ENCODE data around the gene HOXB3. TPM values are rescaled to one million over a fixed set of nuclear protein-coding genes. Genes with fewer than 3 reads are reported as not detected.

The HOXB3 gene
- total and polyA plus RNA-seq, 2 of the 13 experiments (the other 11 are each of a cell fraction or from before 2014, with no cell fraction given) = not detected

DNA sequence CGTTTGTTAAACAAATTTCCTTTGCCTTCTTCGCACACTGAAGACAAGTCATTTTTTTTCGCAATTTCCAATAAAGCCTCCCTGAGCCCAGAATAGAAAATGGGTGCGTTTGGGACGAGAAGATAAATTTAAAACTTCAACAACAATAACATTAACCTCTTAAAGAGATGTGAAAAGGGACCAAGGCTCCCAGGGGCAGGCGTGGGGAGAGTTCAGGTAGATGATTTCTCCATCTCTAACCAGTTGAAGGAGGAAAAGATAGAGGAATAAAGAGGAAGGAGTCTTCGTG lies 10.6 kb downstream of the HOXB3 start:
- BruUV-seq (replicated peaks) = no TSS peak
- DNase-seq (ENCODE audit: low spot score) (no peak), FAIRE-seq (no peak), ATAC-seq (no peak)
- ChIA-PET CTCF (ENCODE audit: low intra/inter-chr PET ratio, low total read pairs) (no interaction called here), POLR2A (no interaction called here)
- Histone ChIP-seq H2AFZ (ENCODE audit: low read length) (no peak overlapping the region), H3K36me3 (replicated peaks in 1 of 2; ENCODE audit: control insufficient read depth in 1 of 2, insufficient read depth in 2 of 2, low read length in 2 of 2) (no peaks in the 10 kb centered on the region), H3K27ac (ENCODE audit: extremely low read length, insufficient read depth, low read length) (no peak overlapping the region), H3K4me1 (ENCODE audit: insufficient read depth, low read length) (no peaks in the 10 kb centered on the region), H3K9ac (ENCODE audit: insufficient read depth, low read depth, low read length) (no peak overlapping the region), H4K20me1 (ENCODE audit: insufficient read depth, low read length) (peaks cover 3% of the 10 kb centered on the region; the same call in 1 of the 2 replicates), H3K9me3 (ENCODE audit: low read length) (no peaks in the 10 kb centered on the region), H3K4me2 (ENCODE audit: low read depth, low read length) (no peak overlapping the region), H3K4me3 (replicated peaks in 1 of 3; ENCODE audit: insufficient read depth in 1 of 3, low read depth in 2 of 3, low read length in 3 of 3) (no peak overlapping the region), H3K27me3 (ENCODE audit: control insufficient read depth in 1 of 2, insufficient read depth in 2 of 2, low read length in 2 of 2) (peaks cover 31 to 89% of the 10 kb centered on the region in 2 experiments), H3K79me2 (ENCODE audit: insufficient read depth, low read length) (no peaks in the 10 kb centered on the region)
- in situ Hi-C loops (cut with HindIII; ENCODE audit: extremely low pct_ligation_motif_present, low pct_unique_long_range_greater_than_20kb) (no loop called here), intact Hi-C loops (cut with micrococcal nuclease; ENCODE audit: unreplicated experiment) (no loop called here)
- TF ChIP-seq KAT7 (CRISPR knock-in tag; IDR thresholded peaks at IDR 0.05; ENCODE audit: borderline replicate concordance) (no peak), GATAD2A (CRISPR knock-in tag; IDR thresholded peaks at IDR 0.05) (no peak), SP4 (CRISPR knock-in tag; IDR thresholded peaks at IDR 0.05) (no peak), PCBP2 (optimal IDR thresholded peaks at IDR 0.05; ENCODE audit: low read depth, low read length, poor library complexity, severe bottlenecking) (no peak), ZNF788 (CRISPR knock-in tag; IDR thresholded peaks at IDR 0.05; ENCODE audit: borderline replicate concordance) (no peak)
- WGBS (ENCODE audit: low lambda C conversion rate) = 3% methylated on average over 7 of the region's 7 CpGs

DNA sequence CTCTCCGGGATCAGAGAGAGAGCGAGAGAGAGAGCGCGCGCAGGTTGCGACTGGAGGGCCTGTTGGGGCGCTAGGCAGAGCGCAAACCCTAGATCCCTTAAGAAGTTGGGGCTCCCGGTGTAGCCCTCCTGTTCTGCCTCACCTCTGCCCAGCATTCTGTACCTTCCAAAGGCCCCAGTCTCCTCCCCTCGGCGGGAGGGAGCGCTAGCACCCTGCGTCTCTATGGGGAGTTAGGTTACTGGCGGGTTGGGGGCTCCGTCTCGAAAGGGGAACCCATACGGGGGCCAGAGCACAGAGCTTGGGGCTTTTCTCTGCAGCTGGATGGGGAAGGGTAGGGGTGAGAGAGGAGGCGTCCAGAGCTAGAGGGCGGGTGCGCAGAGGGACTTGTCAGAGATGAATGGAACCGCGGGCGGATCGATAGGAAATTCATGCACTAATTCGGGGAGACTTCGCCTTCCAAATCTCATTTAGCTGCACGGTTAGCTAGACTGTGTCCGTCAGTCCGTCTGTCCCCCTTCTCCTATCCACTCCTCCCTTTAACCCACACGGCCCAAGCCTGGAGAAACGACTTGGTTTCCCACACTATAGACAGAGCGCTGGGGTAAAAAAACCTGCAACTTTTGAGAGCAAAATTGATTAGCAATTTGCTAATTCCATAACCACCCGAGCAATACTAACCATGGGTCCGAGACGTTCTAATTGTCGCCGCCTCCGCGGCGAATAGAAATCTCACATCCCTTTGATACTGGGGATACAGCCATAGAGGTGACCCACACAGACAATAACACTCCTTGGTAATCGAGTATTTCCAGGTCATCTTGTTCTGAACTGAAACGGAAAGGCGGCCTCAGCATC lies 11.2 kb downstream of the HOXB3 start:
- Histone ChIP-seq H3K36me3 (replicated peaks in 1 of 2; ENCODE audit: control insufficient read depth in 1 of 2, insufficient read depth in 2 of 2, low read length in 2 of 2) (no peaks in the 10 kb centered on the region), H3K79me2 (ENCODE audit: insufficient read depth, low read length) (no peaks in the 10 kb centered on the region), H3K4me2 (ENCODE audit: low read depth, low read length) (no peak overlapping the region), H3K27me3 (ENCODE audit: control insufficient read depth in 1 of 2, insufficient read depth in 2 of 2, low read length in 2 of 2) (peaks cover 31 to 89% of the 10 kb centered on the region in 2 experiments), H3K4me1 (ENCODE audit: insufficient read depth, low read length) (no peaks in the 10 kb centered on the region), H3K9me3 (ENCODE audit: low read length) (no peaks in the 10 kb centered on the region), H4K20me1 (ENCODE audit: insufficient read depth, low read length) (no peaks in the 10 kb centered on the region; the same call in 1 of the 2 replicates), H2AFZ (ENCODE audit: low read length) (no peak overlapping the region), H3K27ac (ENCODE audit: extremely low read length, insufficient read depth, low read length) (no peak overlapping the region), H3K4me3 (replicated peaks in 1 of 3; ENCODE audit: insufficient read depth in 1 of 3, low read depth in 2 of 3, low read length in 3 of 3) (no peak overlapping the region), H3K9ac (ENCODE audit: insufficient read depth, low read depth, low read length) (no peak overlapping the region)
- DNase-seq (ENCODE audit: low spot score) (no peak), FAIRE-seq (no peak), ATAC-seq (no peak)
- TF ChIP-seq ZFP36 (IDR thresholded peaks at IDR 0.05; ENCODE audit: borderline replicate concordance, low read depth, low read length, partially characterized antibody) (peak; percentile 25), ZNF207 (IDR thresholded peaks at IDR 0.05; ENCODE audit: borderline replicate concordance) (no peak), EZH2 (conservative IDR thresholded peaks at IDR 0.05; ENCODE audit: low read depth, low read length) (peak; percentile 94)
- intact Hi-C loops (cut with micrococcal nuclease; ENCODE audit: unreplicated experiment) = no loop called here
- in situ Hi-C loops (cut with HindIII; ENCODE audit: extremely low pct_ligation_motif_present, low pct_unique_long_range_greater_than_20kb) = no loop called here
- BruUV-seq (replicated peaks) = no TSS peak
- ChIA-PET POLR2A (no interaction called here), CTCF (ENCODE audit: low intra/inter-chr PET ratio, low total read pairs) (no interaction called here)
- WGBS (ENCODE audit: low lambda C conversion rate) = 30% methylated on average over 41 of the region's 43 CpGs
